CD4-positive, alpha-beta T cell treated with Interleukin-4 for 1 hour (primary cell): ENCODE results near the gene CDK10.
A peak's percentile ranks its signal among the peaks of the same experiment; 100 is the strongest.

Experiments used
- DNase-seq, 2 donors: peaks; one replicate each; pipeline ENCODE4 v3.0.0-alpha.2; 2020 to 2022

CDK10 gene

GRCh38 chr16:89716916-89717687 is 30.6 kb downstream of the CDK10 start:
- no peak for DNase-seq

DNA sequence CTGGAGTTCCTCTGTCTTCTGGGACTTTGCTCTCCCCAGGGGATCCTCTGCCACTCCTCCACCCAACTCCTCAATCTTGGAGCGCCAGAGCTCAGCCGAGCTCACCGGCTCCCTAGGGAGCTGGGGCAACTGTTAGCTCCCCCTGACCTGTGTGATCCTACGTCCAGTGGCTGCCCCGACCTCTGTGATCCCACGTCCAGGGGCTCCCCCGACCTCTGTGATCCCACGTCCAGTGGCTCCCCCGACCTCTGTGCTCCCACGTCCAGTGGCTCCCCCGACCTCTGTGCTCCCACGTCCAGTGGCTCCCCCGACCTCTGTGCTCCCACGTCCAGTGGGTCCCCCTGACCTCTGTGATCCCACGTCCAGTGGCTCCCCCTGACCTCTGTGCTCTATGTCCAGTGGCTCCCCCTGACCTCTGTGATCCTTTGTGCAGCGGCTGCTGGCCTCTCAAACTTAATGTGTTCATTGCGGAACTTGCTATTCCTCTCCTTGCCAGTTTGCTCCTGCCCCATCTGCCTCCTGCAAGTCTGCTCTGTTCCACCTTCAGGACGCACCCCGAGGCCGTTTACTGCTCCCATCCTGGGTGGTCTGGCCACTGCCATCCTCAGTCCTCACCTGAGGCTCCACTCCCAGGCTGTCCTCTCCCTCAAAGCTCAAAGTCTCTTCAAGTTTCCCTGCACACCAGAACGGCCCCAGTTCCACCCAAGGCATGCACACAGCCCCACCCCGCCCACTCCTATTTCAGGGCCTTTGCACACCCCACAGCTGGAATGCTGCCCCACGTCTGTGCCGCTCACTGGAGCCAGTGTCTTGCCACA is 31.4 kb downstream of the CDK10 start:
- DNase-seq = no peak

GRCh38 chr16:89720551-89720812 is 34.0 kb downstream of the CDK10 start:
- no peak for DNase-seq

GRCh38 chr16:89720813-89721545 is 34.5 kb downstream of the CDK10 start, which contains the start of the genes VPS9D1 and ZNF276:
TSS of gene VPS9D1 (minus strand) at chr16:89720898. CDS start at chr16:89720861, 37 bp downstream.
TSS of gene ZNF276 (plus strand) at chr16:89721537. CDS start at chr16:89721641, 104 bp downstream.
- DNase-seq = peak; percentile 77 to 85

DNA sequence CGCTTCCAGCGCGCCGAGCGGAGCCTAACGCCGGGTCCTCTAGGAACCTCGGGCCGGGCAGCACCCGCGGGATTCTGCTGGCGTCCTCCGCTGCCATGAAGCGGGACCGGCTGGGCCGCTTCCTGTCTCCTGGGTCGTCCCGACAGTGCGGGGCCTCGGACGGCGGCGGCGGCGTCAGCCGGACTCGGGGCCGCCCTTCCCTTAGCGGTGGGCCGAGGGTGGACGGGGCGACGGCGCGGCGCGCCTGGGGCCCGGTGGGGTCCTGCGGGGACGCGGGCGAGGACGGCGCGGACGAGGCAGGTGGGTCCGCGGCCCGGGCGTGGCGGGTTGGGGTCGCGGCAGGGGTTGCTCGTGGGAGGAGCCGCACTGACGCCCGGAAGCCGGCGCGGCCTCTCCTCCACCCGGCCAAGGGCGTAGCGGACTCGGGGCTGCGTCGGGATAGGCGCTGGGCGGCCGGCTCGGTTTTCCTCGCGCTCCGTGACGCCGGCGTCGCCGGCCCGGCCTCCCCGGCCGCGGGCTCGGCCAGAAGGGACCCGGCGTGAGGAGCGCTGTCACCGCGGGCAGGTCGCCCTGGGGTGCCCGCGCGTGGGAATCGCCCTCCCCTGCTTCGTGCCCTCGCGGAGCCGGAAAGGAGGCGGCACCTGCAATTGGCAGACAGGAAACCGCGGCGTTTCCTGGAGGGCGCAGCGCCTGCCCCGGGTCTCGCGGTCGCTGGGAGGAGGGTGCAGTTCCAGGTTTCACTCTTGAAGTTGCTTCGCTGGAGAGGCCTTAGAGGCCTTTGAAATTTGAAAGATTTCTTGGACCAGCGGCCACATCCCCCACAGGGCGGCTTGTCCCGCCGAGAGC is 35.3 kb downstream of the CDK10 start:
- DNase-seq = peak; percentile 91 to 92

GRCh38 chr16:89722392-89723278 is 36.1 kb downstream of the CDK10 start:
- DNase-seq = peak; percentile 81 to 87

DNA sequence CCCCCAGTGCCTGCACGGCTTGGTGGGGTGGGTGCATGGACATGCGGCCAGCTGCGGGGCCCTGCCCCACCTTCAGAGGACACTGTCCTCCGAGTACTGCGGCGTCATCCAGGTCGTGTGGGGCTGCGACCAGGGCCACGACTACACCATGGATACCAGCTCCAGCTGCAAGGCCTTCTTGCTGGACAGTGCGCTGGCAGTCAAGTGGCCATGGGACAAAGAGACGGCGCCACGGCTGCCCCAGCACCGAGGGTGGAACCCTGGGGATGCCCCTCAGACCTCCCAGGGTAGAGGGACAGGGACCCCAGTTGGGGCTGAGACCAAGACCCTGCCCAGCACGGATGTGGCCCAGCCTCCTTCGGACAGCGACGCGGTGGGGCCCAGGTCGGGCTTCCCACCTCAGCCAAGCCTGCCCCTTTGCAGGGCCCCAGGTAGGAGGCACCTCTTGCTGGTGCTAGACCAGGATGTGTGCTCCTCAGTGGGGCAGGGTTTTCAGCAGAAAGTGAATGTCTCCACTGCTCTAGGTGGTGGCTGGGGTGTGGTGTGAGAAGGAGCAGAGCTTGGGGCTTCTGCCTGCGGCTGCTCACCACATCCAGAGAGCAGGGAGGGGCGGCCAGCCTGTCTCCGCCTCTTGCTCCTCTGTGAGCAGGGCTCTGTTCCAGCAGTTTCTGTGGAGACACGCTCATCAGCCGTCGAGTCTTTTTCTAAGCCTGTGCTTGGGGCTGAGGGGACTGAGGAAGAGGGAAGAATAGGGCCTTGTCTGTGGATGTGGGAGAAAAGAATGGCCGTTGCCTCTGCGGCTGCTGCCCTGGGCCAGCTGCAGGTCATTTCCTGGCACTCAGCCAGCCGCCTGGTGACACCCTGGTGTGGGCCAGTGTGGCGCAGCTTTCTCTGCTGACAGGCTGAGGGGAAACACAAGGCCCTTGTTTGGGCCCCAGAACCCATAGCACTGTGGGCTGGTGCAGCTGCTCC is 37.1 kb downstream of the CDK10 start:
- DNase-seq = peak; percentile 87 to 91

- no peak for DNase-seq
Measured at GRCh38 chr16:89727406-89728120, 41.1 kb downstream of the CDK10 start.

DNA sequence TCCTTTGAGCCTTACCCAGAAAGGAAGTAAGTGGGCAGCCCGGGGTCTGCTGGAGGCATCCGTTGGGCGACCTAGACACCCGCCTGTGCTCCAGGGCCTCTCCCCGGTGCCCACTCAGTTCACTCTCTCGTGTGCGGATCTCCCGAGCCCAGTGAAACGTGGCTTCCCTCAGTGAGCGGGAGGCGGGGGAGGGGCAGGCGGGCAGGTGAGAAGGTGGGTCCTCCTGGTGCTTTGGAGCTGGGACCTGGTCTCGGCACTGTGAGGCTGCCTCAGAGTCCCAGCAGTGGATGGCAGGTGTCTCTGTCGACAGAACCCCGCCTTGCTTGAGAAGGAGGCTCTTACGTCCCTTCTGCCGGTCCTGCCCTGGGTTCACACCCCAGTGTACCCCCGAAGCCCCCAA is 42.8 kb downstream of the CDK10 start:
- no peak for DNase-seq

DNA sequence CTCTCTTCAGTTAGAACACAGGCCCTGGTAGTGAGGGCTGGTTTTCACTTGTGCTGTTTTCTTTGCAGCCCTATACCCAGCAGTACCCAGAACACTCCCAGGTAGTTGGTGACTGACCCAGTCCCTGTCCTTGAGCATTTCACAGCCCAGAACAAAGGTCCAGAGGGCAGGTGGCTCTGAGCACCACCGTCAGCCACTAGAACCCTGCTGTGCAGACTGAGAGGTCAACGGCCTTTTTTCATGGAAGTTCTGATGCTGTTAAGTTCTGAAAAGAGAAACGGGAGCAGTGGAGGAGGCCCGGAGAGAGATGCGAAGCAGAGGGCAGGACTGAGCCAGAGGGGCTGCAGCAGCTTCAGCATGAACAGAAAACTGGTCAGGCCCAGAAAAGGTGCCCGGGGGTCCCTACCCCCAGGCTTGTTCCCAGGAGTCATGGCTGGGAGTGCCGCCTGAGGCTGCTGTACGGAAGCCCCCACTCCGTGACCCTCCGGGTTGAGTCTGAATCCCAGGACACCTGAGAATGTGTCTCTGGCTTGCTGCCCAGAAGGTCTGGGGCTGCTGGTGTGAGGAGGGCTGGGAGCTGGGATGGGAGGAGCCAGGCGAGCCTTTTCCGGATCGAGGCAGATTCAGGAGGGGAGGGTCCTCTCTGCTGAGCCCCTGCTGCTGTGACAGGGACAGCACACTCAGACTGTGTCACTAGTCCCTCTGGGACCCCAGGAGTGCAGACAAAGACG is 43.5 kb downstream of the CDK10 start:
- DNase-seq = no peak

DNA sequence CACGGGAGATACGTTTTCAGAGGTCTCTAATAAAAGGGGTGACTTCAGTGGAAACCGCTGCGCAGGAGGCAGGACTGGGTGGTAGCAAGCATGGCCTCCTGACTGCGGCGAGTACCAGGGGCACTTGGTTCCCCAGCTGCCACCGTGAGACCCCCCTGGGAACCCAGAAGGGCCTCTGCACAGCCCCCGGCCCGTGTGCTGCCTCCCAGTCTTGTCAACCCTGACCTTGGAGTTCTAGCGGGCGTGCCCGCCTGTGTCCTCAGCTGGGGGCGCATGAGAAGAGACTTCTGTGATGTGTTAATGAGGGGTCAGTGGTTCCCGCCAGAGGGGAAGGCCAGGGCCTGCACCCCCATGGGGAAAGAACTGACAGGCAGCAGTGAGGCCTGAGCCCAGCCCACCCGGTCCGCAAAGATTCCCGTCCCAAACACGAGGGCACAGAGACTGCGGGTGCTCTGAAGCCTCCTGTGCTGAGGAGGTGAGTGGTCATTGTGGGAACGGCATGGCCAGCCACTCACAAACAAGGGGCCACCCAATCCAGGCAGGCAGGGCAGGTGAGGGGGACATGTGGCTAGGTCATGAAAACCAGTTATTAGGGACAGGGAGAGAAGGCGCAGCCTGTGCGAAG is 44.2 kb downstream of the CDK10 start:
- no peak for DNase-seq

- no peak for DNase-seq
Measured at GRCh38 chr16:89732142-89732917, 45.8 kb downstream of the CDK10 start.

DNA sequence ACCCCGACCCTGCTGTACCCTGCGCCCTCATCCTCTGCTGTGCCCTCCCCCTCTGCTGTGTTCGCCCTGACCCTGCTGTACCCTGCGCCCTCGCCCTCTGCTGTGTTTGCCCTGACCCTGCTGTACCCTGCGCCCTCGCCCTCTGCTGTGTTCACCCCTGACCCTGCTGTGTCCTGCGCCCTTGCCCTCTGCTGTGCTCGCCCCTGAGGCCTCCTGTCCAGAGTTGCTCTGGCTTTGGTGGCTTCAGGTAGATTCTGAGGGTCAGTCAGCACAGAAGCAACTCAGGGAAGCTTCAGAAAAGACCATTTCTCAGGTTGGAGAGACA is 46.4 kb downstream of the CDK10 start:
- no peak for DNase-seq

DNA sequence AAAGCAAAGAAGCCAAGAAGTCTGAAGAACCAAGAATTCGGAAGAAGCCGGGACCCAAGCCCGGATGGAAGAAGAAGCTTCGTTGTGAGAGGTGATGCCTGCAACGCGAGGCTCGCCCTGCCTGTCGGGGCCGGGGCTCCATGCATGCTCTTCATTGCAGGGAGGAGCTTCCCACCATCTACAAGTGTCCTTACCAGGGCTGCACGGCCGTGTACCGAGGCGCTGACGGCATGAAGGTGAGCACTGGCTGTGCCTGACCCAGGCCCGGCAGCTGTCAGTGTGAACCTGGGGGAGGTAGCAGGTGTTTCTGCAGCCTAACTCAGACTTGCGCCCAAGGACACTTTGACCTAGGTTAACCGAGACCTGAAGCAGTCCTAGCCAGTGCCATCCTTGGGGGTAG is 46.8 kb downstream of the CDK10 start:
- DNase-seq = no peak

DNA sequence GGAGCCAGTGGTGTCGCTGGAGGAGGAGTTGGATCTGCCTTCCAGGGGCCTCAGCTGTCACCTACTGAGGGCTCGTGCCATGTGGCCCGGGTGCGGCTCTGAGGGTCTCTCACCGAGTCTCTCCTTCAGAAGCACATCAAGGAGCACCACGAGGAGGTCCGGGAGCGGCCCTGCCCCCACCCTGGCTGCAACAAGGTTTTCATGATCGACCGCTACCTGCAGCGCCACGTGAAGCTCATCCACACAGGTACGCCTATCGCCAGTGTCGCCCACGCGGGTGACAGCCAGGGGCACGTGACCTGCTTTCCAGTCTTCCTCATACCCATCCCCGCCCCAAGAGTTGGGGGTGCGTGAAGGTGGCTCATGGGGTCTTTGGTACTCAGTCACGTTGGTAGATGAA is 47.3 kb downstream of the CDK10 start:
- DNase-seq = no peak

DNA sequence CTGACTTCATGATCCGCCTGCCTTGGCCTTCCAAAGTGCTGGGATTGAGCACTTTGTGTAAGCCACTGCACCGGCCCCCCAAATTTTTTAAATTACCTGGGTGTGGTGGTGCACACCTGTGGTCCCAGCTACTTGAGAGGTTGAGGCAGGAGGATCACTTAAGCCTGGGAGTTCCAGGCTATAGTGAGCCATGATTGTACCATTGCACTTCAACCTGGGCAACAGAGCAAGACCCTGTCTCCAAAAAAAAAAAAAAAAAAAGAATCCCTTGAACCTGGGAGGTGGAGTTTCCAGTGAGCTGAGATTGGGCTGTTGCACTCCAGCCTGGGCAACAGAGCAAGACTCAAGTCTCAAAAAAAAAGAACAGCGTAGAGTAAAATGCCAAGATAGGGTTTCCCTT is 50.1 kb downstream of the CDK10 start:
- no peak for DNase-seq

GRCh38 chr16:89737341-89738071 is 51.0 kb downstream of the CDK10 start:
- peak; percentile 35 to 72 for DNase-seq
